ENCODE measurements around the gene CLDND2.

- TF ChIP-seq, protein P1, sequence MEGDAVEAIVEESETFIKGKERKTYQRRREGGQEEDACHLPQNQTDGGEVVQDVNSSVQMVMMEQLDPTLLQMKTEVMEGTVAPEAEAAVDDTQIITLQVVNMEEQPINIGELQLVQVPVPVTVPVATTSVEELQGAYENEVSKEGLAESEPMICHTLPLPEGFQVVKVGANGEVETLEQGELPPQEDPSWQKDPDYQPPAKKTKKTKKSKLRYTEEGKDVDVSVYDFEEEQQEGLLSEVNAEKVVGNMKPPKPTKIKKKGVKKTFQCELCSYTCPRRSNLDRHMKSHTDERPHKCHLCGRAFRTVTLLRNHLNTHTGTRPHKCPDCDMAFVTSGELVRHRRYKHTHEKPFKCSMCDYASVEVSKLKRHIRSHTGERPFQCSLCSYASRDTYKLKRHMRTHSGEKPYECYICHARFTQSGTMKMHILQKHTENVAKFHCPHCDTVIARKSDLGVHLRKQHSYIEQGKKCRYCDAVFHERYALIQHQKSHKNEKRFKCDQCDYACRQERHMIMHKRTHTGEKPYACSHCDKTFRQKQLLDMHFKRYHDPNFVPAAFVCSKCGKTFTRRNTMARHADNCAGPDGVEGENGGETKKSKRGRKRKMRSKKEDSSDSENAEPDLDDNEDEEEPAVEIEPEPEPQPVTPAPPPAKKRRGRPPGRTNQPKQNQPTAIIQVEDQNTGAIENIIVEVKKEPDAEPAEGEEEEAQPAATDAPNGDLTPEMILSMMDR (IDR thresholded peaks at IDR 0.05) = no peak
- TF ChIP-seq POLR2A (IDR thresholded peaks at IDR 0.05) = no peak
Observed at GRCh38 chr19:51318687-51319648, 49.8 kb downstream of the CLDND2 start.
